HTERT RPE-1 (cell line): ENCODE results near the gene PRKRIP1.
"Not testable (repeated sequence)": the region's sequence is repeated elsewhere in the genome, so short reads cannot be mapped to it uniquely, and the experiment has no call there.

ENCODE experiments used
- in situ Hi-C: fragments of 300-500 bp; cut with MboI; formaldehyde crosslinking; loops from 4 replicates; pipeline ENCODE4 v1.14.3; 2020; ENCODE audit warnings: low sequenced_read_pairs

PRKRIP1 gene, protein sequence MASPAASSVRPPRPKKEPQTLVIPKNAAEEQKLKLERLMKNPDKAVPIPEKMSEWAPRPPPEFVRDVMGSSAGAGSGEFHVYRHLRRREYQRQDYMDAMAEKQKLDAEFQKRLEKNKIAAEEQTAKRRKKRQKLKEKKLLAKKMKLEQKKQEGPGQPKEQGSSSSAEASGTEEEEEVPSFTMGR

DNA sequence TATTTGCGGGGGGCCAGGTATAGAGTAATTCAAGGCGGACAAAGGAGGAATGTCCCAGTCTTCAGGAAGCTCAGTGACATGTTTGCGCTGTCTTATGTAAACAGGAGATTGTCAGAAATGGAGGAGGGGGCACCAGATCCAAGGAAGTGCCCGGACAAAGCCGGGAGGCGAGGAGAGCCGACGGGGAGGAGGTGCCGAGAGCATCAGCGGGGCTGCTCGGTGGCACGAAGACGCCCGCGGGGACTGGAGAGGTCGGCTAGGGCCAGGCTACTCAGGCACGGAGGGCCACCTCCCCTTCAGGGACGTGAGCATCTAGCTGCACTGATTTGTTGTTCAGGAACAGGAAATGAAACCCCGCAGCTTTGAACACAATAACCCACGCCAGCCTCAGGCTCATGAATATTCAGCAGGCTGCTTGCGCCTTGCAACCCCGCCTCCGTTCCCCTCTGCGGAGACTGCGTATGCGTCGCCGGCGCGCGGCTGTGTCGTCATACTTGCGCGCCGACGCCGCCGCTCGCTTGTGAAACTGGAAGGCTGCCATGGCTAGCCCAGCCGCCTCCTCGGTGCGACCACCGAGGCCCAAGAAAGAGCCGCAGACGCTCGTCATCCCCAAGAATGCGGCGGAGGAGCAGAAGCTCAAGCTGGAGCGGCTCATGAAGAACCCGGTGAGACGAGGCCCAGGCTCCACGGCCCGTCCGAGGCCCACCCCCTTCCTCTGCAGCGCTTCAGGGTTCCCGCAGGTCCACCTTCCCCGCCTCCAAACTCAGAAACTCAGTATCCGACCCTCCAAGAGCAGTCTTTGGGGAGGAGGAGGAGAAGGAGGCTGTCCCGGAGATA, at the start of gene PRKRIP1:
Gene PRKRIP1, plus strand, starts transcription at position 491 of the 837 bp plus-strand sequence. Its CDS starts 49 bp downstream, at position 540.
- in situ Hi-C loops, result no loop called here

DNA sequence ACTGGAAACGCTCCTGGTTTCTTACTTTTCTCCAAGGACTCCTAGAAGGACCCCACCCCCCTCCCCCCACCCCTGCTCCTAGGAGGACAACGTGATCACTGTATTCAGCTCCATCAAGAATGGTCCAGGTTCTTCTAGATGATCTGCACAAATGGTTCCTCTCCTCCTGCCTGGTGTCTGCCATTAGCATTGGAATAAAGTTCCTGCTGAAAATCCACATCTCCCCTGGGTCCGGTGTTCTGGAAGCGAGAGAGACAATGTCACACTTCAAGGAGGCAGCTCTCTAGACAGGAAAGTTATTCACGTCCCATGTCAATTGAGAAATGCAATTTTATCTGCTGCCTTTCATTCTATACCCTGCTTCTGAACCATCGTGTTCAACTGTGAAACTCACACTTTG, 49.2 kb upstream of the PRKRIP1 start:
- in situ Hi-C loops, result not testable (repeated sequence)

GRCh38 chr7:102356344-102356743, 39.8 kb upstream of the PRKRIP1 start, which contains the start of gene SPDYE6:
Gene SPDYE6, minus strand, starts transcription at chr7:102356444. Its CDS starts 421 bp downstream, at chr7:102356023.
- in situ Hi-C loops, result not testable (repeated sequence)

- in situ Hi-C loops, result not testable (repeated sequence)
These were observed 32.4 kb upstream of the PRKRIP1 start for GRCh38 chr7:102363549-102364393.

DNA sequence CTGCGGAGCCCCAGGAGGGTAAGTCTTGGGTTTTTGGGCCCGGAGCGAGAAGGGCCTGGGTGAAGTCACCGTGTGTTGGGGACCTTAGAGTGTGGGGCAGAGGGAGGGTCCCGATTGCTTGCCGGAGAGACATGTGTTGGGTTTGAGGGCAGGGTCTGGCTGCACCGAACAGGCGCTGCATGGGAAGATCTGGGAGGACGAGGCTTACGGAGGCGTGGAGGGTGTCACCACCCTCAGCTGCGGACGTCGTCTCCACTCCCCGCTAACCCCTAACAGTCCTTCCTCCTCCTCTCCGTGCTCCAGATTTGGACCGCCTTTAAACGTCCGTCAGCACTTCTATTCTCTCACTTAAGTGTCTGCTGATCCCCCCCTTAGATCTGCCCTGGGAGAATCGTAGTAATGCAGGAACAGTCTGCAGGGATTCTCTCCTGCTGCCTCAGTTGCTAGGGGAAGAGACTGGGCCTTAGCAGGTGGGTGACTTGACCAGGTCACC, 31.7 kb upstream of the PRKRIP1 start:
- in situ Hi-C loops, result not testable (repeated sequence)

GRCh38 chr7:102365390-102365789, 30.8 kb upstream of the PRKRIP1 start:
- in situ Hi-C loops, result not testable (repeated sequence)

GRCh38 chr7:102370038-102370437, 26.1 kb upstream of the PRKRIP1 start:
- in situ Hi-C loops, result not testable (repeated sequence)

- in situ Hi-C loops, result not testable (repeated sequence)
These were observed 23.4 kb upstream of the PRKRIP1 start for GRCh38 chr7:102372796-102373195.

DNA sequence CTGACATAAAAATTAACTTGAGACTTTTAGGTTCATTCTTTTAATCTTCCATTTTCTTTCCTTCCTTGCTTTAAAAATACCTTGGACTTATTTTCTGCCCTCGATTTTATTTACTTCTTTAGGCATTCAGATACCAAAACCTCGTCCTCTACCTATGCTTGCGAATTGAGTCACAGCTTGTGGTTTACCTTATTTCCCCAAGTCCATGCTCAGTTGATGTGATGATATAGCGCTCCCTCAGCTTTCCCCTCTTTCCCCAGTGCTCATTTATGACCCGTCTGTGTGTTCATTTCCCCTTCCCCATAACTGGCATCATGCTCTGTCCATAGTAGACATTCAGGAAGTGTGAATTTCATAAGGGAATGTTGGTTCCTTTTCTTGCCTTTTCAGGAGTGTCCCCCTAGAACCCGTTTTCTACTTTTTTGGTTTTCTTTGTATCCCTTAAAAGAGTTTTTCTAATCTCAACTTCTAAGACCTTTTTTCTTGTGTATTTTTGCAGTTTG, 19.1 kb upstream of the PRKRIP1 start:
- in situ Hi-C loops, result no loop called here

DNA sequence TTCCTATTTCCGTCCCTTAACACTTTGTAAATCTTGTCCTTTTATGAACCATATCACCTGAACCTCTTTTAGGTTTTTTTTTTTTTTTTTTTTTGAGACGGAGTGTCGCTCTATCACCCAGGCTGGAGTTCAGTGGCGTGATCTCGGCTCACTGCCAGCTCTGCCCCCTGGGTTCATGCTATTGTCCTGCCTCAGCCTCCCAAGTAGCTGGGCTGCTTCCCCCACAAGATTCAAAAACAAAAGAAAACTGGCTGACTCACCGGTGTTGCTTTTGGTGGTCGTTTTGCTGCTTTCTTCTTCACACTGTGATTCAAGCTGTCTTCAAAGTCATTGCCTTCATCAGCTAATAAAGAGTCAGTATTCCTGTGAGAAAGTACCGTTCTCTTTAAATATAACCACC, 15.3 kb upstream of the PRKRIP1 start:
- in situ Hi-C loops, result not testable (repeated sequence)

- in situ Hi-C loops, result not testable (repeated sequence)
These were observed 14.3 kb upstream of the PRKRIP1 start for GRCh38 chr7:102381696-102382425.

GRCh38 chr7:102387064-102387463, 9.1 kb upstream of the PRKRIP1 start:
- in situ Hi-C loops, result no loop called here

- in situ Hi-C loops, result no loop called here
These were observed 6.4 kb upstream of the PRKRIP1 start for GRCh38 chr7:102389810-102390209.

DNA sequence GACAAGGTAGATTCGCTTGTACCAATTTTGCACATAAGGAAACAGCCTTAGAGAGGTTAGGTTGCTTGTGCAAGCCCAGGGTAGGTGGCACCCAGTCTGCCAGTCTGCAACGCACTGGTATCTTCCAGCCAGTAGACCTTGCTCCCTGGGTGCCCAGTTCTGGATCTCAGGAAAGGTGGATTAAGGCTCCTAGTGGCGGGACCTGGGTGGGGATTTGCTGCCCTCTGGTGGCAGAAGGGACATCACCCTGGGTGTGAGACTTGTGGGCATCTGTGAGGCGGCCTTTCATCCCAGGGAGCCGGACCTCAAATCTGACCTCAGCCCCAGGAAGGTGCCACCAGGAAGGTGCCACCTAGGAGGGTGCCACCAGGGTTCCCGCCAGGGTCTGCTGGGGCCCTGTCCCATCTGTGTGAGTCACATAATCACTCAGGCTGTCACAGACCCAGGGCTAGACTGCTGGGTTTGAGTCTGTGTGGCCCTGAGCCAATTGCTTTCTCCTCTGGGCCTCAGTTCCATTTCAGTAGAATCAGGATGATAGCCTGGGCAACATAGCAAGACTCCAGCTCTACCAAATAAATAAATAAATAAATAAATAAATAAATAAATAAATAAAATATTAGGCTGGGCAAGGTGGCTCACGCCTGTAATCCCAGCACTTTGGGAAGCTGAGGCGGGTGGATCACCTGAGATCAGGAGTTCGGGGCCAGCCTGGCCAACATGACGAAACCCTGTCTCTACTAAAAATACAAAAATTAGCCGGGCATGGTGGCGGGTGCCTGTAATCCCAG, 5.3 kb upstream of the PRKRIP1 start:
- in situ Hi-C loops, result no loop called here

DNA sequence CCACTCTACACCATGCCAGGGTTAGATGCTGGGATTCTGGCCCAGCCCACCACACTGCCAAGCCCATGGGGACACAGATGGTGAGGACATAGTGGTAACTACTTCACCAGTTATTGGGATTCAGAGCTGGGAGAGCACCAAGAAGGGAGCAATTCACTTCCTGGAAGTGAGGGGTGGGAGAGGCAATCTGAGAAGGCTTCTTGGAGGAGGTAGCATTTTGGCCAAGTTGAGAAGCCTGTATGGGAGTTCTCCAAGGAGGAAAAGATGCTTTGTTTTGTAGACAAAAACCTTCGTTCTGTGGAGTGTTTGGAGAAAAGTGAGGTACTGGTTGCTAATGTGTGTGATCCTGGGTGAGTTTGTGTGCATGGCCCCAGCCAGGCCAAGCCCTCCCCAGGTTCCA, 3.8 kb upstream of the PRKRIP1 start:
- in situ Hi-C loops, result no loop called here

DNA sequence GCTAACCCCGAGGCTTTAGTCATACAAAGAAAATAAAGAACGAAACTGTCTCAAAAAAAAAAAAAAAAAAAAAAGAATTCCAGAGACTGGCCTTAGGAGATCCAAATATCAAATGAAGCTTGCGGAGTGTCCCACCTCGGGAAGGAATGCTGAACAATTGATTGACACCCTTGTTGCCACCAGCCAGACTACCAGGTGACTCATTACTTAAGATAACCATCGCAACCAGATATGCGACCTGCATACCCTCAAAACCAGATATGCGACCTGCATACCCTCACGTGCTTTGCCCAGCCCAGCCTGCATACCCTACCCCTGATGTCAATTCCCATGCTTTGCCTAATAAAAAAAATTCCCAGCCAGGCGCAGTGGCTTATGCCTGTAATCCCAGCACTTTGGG, 2.7 kb upstream of the PRKRIP1 start:
- in situ Hi-C loops, result no loop called here

DNA sequence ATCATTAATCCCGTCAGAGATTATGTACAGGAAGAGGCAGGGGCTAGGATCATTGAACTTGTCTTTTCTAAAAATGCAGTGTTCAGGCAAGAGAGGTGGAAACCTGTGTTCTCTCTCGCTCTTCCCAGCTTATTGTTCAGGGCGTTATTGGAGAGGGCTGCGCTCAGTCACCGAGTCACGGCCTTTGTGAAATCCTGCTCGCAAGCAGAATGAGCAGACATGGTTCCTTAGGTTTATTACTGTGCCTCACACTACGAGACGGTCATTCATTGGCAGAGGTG, 631 bp upstream of the PRKRIP1 start:
- in situ Hi-C loops, result no loop called here

GRCh38 chr7:102396710-102397019, 502 bp downstream of the PRKRIP1 start:
- in situ Hi-C loops, result no loop called here

DNA sequence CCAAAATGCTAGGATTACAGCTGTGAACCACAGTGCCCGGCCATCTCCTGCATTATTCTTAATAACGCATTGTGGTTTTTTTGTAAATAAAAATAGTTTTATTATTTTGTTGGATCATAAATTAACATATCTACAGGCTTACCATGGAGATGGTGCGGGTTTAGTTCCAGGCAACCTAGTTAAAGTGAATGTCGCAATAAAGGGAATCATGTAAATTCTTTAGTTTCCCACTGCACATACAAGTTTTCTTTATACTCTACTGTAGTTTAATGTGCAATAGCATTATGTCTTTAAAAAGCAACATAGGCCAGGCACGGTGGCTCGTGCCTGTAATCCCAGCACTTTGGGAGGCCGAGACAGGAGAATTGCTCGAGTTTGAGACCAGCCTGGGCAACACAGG, 2.4 kb downstream of the PRKRIP1 start:
- in situ Hi-C loops, result no loop called here

DNA sequence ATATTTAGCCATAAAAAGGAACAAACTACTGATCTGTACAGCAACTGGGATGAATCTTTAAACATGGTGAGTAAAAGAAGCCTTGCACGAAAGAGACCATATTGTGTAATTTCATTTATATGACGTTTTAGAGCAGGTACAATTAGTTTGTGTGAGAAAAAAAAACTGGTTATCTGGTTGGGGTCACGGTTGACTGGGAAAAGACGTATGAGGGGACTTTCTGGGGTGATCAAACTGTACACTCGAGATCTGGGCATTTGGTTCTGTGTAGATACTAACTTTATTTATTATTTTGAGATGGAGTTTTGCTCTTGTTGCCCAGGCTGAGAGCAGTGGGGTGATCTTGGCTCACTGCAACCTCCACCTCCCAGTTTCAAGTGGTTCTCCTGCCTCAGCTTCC, 4.2 kb downstream of the PRKRIP1 start:
- in situ Hi-C loops, result no loop called here
